ENCODE data around the gene NLRC3.

The NLRC3 gene

GRCh38 chr16:3561626-3562025, 15.6 kb downstream of the NLRC3 start:
- H3K4me3 ChIP-seq (ENCODE audit: insufficient read depth, low read length, poor library complexity, severe bottlenecking), result no peak overlapping the region
- H3K9me2 ChIP-seq (replicated peaks; ENCODE audit: insufficient read depth, low read length), result no peaks in the 10 kb centered on the region
- H3K4me2 ChIP-seq (ENCODE audit: low read depth, low read length, poor library complexity, severe bottlenecking), result no peak overlapping the region
- peaks cover 5% of the 10 kb centered on the region for H3K79me2 ChIP-seq (ENCODE audit: insufficient read depth, low read length)
- H3F3A ChIP-seq (ENCODE audit: insufficient read depth), result peaks cover 15% of the 10 kb centered on the region; the same call in 1 of the 2 replicates
- no peak overlapping the region for H3K9ac ChIP-seq (ENCODE audit: low read length)
- no peaks in the 10 kb centered on the region for H3K27me3 ChIP-seq (ENCODE audit: low read length)
- H4K20me1 ChIP-seq (ENCODE audit: low read depth, low read length), result no peaks in the 10 kb centered on the region
- peaks cover 12% of the 10 kb centered on the region; the same call in 1 of the 2 replicates for H3K36me3 ChIP-seq (ENCODE audit: low read length)
- TF ChIP-seq EZH2phosphoT487 (conservative IDR thresholded peaks at IDR 0.05; ENCODE audit: low read length), result no peak
- TF ChIP-seq CTCF (IDR thresholded peaks at IDR 0.05; ENCODE audit: insufficient read depth, low read length, poor library complexity, severe bottlenecking), result no peak
- no peaks in the 10 kb centered on the region for H3K9me3 ChIP-seq (ENCODE audit: insufficient read depth, low read length)
- no peak overlapping the region for H3K27ac ChIP-seq (ENCODE audit: low read depth, low read length)
- no peak overlapping the region for H2AFZ ChIP-seq (ENCODE audit: low read depth, low read length, severe bottlenecking)

DNA sequence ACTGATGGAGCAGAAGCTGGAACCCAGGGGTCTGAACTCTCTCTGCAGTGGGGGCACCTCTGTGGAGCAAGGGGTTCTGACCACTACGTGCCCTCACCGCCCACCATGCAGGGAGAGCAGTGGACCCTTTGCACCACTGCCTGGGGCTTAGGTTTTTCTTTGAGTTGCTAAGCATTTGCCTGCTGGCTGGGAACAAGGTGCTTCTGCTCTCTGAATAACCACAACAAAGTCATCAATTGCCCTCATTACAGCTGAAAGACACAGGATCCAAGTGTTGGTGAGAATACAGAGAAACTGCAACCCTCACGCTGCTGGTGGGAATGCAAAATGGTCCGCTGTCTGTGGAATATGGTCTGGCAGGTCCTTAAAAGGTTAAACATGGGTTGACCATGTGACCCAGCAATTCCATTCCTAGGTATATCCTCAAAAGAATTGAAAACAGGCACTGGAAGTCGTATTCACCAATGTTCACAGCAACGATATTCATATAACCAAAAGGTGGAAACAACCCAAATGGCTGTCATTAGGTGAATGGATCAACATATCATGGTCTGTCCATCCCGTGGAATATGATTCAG, 22.8 kb downstream of the NLRC3 start:
- H3K4me2 ChIP-seq (ENCODE audit: low read depth, low read length, poor library complexity, severe bottlenecking), result no peak overlapping the region
- no peaks in the 10 kb centered on the region for H4K20me1 ChIP-seq (ENCODE audit: low read depth, low read length)

GRCh38 chr16:3553138-3553923, 23.9 kb downstream of the NLRC3 start:
- H2AFZ ChIP-seq (ENCODE audit: low read depth, low read length, severe bottlenecking), result no peak overlapping the region
- no peaks in the 10 kb centered on the region for H3K79me2 ChIP-seq (ENCODE audit: insufficient read depth, low read length)
- H3K4me2 ChIP-seq (ENCODE audit: low read depth, low read length, poor library complexity, severe bottlenecking), result no peak overlapping the region
- H3K9me2 ChIP-seq (replicated peaks; ENCODE audit: insufficient read depth, low read length), result no peaks in the 10 kb centered on the region
- no peak overlapping the region for H3K9ac ChIP-seq (ENCODE audit: low read length)
- H4K20me1 ChIP-seq (ENCODE audit: low read depth, low read length), result no peaks in the 10 kb centered on the region
- no peaks in the 10 kb centered on the region for H3K27me3 ChIP-seq (ENCODE audit: low read length)
- peaks cover 44% of the 10 kb centered on the region for H3K36me3 ChIP-seq (ENCODE audit: low read length)
- no peak overlapping the region for H3K4me3 ChIP-seq (ENCODE audit: insufficient read depth, low read length, poor library complexity, severe bottlenecking)
- peaks cover 13% of the 10 kb centered on the region; the same call in 1 of the 2 replicates for H3F3A ChIP-seq (ENCODE audit: insufficient read depth)
- H3K9me3 ChIP-seq (ENCODE audit: insufficient read depth, low read length), result no peaks in the 10 kb centered on the region
- no peak for TF ChIP-seq CTCF (IDR thresholded peaks at IDR 0.05; ENCODE audit: insufficient read depth, low read length, poor library complexity, severe bottlenecking)
- no peak for TF ChIP-seq EZH2phosphoT487 (conservative IDR thresholded peaks at IDR 0.05; ENCODE audit: low read length)
- H3K27ac ChIP-seq (ENCODE audit: low read depth, low read length), result no peak overlapping the region

More for the DNA sequence above, 22.8 kb downstream of the NLRC3 start:
- TF ChIP-seq EZH2phosphoT487 (conservative IDR thresholded peaks at IDR 0.05; ENCODE audit: low read length) (no peak), CTCF (IDR thresholded peaks at IDR 0.05; ENCODE audit: insufficient read depth, low read length, poor library complexity, severe bottlenecking) (no peak)
- Histone ChIP-seq H3K4me3 (ENCODE audit: insufficient read depth, low read length, poor library complexity, severe bottlenecking) (no peak overlapping the region), H3K9me2 (replicated peaks; ENCODE audit: insufficient read depth, low read length) (no peaks in the 10 kb centered on the region), H3K9ac (ENCODE audit: low read length) (no peak overlapping the region), H3K27me3 (ENCODE audit: low read length) (no peaks in the 10 kb centered on the region), H3K36me3 (ENCODE audit: low read length) (peaks cover 45% of the 10 kb centered on the region), H2AFZ (ENCODE audit: low read depth, low read length, severe bottlenecking) (no peak overlapping the region), H3K79me2 (ENCODE audit: insufficient read depth, low read length) (no peaks in the 10 kb centered on the region), H3K27ac (ENCODE audit: low read depth, low read length) (peak overlapping the region; percentile 88), H3K9me3 (ENCODE audit: insufficient read depth, low read length) (no peaks in the 10 kb centered on the region), H3F3A (ENCODE audit: insufficient read depth) (peaks cover 21% of the 10 kb centered on the region; the same call in 1 of the 2 replicates)
